Tibial nerve (tissue), 4 donors: ENCODE results near the gene NECTIN1.

Experiments
- CTCF ChIP-seq, 5 experiments: fragments of 200-600 bp in 3 of 5; fragments of 450-650 bp in 2 of 5; sonication (generic) in 3 of 5; IDR thresholded peaks; one replicate each; pipeline ENCODE4 v1.5.1; 2016 to 2019; ENCODE audit warnings: antibody characterized with exemption in 5 of 5, mild to moderate bottlenecking in 3 of 5, moderate library complexity in 2 of 5
- EP300 ChIP-seq, 2 donors: sonication (generic); formaldehyde crosslinking; IDR thresholded peaks; one replicate each; pipeline ENCODE4 v1.6.1; 2017; ENCODE audit warnings: antibody characterized with exemption in 2 of 2, mild to moderate bottlenecking in 1 of 2
- POLR2A ChIP-seq, 2 donors: fragments of 450-650 bp; IDR thresholded peaks; one replicate each; pipeline ENCODE4 v1.6.1; 2017; ENCODE audit warnings: antibody characterized with exemption in 2 of 2, mild to moderate bottlenecking in 2 of 2, moderate library complexity in 2 of 2

GRCh38 chr11:119638851-119639250, 90.1 kb downstream of the NECTIN1 start:
- TF ChIP-seq EP300 (IDR thresholded peaks at IDR 0.05) (no peak), CTCF (IDR thresholded peaks at IDR 0.05) (no peak), POLR2A (IDR thresholded peaks at IDR 0.05) (no peak)
